Brain microvascular endothelial cell (primary cell): ENCODE measurements around the gene TMEM108.

Experiments used
- DNase-seq: peaks from one replicate; pipeline ENCODE4 v3.0.0-alpha.2; 2020
- H3K27ac ChIP-seq: fragments of 250-450 bp; sonication (Bioruptor Pico); 2 replicates; pipeline ENCODE4 v1.5.1; 2020; ENCODE audit warnings: mild to moderate bottlenecking, moderate library complexity
- H3K27me3 ChIP-seq: fragments of 250-450 bp; sonication (Bioruptor Pico); replicated peaks from 2 replicates; pipeline ENCODE4 v1.5.1; 2020; ENCODE audit warnings: mild to moderate bottlenecking
- H3K36me3 ChIP-seq: fragments of 250-450 bp; sonication (Bioruptor Pico); replicated peaks from 2 replicates; pipeline ENCODE4 v1.5.1; 2020; ENCODE audit warnings: mild to moderate bottlenecking
- H3K4me3 ChIP-seq: 2 replicates; pipeline ENCODE4 v1.5.1; 2011; ENCODE audit warnings: low read depth, mild to moderate bottlenecking, control low read depth, low read length, moderate library complexity
- in situ Hi-C: cut with HindIII; loops from 2 replicates; pipeline ENCODE4 v1.10.0; 2017; ENCODE audit warnings: low sequenced_read_pairs, low pct_ligation_motif_present
- TF ChIP-seq, protein P1 (sequence below): IDR thresholded peaks from 2 replicates; pipeline ENCODE4 v1.5.1; 2011; ENCODE audit warnings: low read depth, mild to moderate bottlenecking, moderate library complexity, low read length, control low read depth, inconsistent platforms; ENCODE audit errors: missing control alignments

TMEM108 gene

DNA sequence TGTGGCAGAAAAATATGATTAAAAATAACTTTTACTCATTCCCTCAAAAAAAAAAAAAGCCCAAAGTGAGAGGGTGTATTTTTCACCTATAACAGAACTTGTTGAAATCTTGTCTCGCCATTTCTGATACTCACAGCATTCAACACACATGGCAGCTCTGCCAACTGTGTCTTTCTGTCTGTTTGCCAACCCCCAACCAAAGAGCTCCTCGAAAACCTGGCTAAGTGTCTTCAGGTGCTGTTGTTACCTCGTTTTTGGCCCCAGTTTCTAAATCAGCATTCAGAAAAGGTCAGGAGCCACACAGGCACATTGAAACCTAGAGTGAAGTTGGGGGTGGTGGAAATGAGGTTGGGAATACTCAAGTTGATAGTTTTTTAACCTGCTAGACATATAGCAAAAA is 123.5 kb downstream of the TMEM108 start:
- DNase-seq, result no peak
- Histone ChIP-seq H3K27me3 (no peaks in the 10 kb centered on the region), H3K4me3 (no peak overlapping the region), H3K36me3 (no peaks in the 10 kb centered on the region), H3K27ac (no peak overlapping the region)
- TF ChIP-seq, protein P1, sequence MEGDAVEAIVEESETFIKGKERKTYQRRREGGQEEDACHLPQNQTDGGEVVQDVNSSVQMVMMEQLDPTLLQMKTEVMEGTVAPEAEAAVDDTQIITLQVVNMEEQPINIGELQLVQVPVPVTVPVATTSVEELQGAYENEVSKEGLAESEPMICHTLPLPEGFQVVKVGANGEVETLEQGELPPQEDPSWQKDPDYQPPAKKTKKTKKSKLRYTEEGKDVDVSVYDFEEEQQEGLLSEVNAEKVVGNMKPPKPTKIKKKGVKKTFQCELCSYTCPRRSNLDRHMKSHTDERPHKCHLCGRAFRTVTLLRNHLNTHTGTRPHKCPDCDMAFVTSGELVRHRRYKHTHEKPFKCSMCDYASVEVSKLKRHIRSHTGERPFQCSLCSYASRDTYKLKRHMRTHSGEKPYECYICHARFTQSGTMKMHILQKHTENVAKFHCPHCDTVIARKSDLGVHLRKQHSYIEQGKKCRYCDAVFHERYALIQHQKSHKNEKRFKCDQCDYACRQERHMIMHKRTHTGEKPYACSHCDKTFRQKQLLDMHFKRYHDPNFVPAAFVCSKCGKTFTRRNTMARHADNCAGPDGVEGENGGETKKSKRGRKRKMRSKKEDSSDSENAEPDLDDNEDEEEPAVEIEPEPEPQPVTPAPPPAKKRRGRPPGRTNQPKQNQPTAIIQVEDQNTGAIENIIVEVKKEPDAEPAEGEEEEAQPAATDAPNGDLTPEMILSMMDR, result no peak
- in situ Hi-C loops, result no loop called here

DNA sequence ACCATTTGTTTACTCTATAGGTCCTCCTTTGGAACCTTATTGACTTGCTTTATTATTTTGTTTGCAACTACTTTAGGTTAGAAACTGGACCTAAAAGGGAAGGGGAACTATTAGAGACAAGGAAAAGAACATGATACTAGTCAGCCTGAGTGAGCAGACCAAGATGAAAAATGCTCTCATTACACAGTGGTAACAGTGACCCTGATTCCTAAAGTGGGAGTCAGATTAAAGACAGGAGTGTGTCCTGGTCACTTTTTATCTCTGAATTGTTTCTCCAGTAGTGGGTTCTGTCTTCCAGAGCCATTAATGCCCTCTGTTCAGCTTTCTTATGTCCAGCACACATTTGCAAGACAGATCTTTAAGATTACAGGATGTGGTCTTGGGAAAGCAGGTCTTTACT is 124.1 kb downstream of the TMEM108 start:
- Histone ChIP-seq H3K4me3 (no peak overlapping the region), H3K36me3 (no peaks in the 10 kb centered on the region), H3K27ac (no peak overlapping the region), H3K27me3 (no peaks in the 10 kb centered on the region)
- TF ChIP-seq, protein P1, result no peak
- in situ Hi-C loops, result no loop called here
- no peak for DNase-seq

DNA sequence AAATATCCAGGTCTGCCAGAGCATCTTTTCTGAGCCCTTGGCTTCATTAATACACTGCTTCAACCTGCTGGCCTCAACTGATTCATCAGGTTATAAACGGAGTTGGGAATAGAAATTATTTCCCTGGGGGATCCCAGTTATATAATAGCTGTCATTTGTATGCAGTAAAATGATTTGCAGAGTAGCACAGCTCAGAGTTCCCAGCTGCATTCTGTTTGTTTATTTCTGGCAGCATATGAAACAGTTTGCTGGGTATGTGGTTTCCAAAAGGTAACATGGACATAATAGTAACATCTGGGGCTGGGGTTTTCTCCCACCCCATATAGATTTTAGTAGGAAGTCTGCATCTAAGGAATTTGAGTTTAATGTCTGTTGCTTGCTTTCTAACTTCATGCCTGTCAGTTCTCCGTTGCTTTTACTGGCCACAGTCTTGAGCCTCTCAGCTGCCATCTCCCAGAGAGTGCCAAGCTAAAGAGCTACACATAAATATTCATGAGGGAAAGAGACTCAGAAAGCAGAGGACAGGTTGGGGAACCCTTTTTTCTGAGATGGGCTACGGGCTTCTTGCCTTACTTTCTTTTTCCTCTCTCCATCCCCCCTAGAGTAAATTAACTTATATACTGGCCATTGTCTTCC is 124.6 kb downstream of the TMEM108 start:
- no peak overlapping the region for H3K27ac ChIP-seq
- in situ Hi-C loops, result no loop called here
- no peaks in the 10 kb centered on the region for H3K36me3 ChIP-seq
- no peak for DNase-seq
- TF ChIP-seq, protein P1, result no peak
- H3K4me3 ChIP-seq, result no peak overlapping the region
- no peaks in the 10 kb centered on the region for H3K27me3 ChIP-seq

DNA sequence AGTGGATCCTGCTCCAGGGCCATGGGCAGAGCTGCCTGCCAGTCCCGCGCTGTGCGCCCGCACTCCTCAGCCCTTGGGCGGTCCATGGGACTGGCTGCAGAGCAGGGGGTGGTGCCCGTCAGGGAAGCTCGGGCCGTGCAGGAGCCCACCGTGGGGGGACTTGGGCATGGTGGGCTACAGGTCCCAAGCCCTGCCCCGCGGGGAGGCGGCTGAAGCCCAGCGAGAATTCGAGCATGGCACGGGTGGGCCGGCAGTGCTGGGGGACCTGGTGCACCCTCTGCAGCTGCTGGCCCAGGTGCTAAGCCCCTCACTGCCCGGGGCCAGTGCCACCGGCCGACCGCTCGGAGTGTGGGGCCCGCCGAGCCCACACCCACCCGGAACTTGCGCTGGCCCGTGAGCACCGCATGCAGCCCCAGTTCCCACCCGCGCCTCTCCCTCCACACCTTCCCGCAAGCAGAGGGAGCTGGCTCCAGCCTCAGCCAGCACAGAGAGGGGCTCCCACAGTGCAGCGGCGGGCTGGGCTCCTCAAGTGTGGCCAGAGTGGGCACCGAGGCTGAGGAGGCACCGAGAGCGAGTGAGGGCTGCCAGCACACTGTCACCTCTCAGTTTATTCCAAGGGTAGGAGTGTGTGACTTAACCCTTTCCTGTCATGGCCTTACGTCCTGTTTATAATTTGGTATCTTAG is 129.3 kb downstream of the TMEM108 start:
- in situ Hi-C loops, result no loop called here
- TF ChIP-seq, protein P1, result no peak
- no peak overlapping the region for H3K27ac ChIP-seq
- H3K27me3 ChIP-seq, result no peaks in the 10 kb centered on the region
- no peaks in the 10 kb centered on the region for H3K36me3 ChIP-seq
- H3K4me3 ChIP-seq, result no peak overlapping the region
- DNase-seq, result no peak

DNA sequence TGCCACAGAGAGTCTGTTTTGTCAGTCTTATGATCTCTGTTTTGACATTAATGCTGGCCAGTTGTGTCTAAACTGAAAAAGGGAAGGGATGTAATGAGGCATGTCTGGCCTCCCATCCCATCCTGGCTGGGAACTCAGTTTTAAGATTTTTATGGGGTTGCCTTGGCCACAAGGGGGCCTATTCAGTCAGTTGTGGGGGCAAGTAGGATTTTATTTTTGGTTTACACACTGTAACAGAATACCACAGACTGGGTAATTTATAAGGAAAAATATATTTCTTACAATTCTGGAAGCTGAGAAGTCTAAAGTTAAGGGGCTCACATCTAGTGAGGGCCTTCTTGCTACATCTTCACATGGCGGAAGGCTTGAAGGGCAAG is 129.8 kb downstream of the TMEM108 start:
- Histone ChIP-seq H3K27me3 (no peaks in the 10 kb centered on the region), H3K4me3 (no peak overlapping the region), H3K27ac (no peak overlapping the region), H3K36me3 (no peaks in the 10 kb centered on the region)
- in situ Hi-C loops, result no loop called here
- TF ChIP-seq, protein P1, result no peak
- DNase-seq, result no peak
